IMR-90 (cell line): ENCODE measurements around the gene MARF1. TPM values are rescaled to one million over a fixed set of nuclear protein-coding genes. Genes with fewer than 3 reads are reported as not detected.
"Not testable (repeated sequence)": the region's sequence is repeated elsewhere in the genome, so short reads cannot be mapped to it uniquely, and the experiment has no call there.

Source experiments
- ATAC-seq: fragments of 200-7000 bp; cut with Tn5 transposase; 2 replicates; pipeline ENCODE4 v1.9.1; 2020; ENCODE audit warnings: low read depth, mild to moderate bottlenecking, moderate library complexity
- BruUV-seq: library from RNA; stranded (reverse); fragments of 400-500 nt; replicated peaks from 2 replicates; lab custom pipeline; 2021; lab: Mats Ljungman, UMichigan
- CTCF ChIA-PET: fragments of 300-600 bp; formaldehyde crosslinking; extraction: SDS; loops from one replicate; lab custom pipeline; 2021; ENCODE audit warnings: antibody characterized with exemption; lab: Yijun Ruan, JAX
- POLR2A ChIA-PET: fragments of 300-600 bp; sonication (Branson Sonifier 250); formaldehyde crosslinking; loops from one replicate; lab custom pipeline; 2022; ENCODE audit warnings: antibody characterized with exemption; ENCODE audit not compliant: unreplicated experiment; lab: Charles Lee
- DNase-seq: peaks from one replicate; pipeline ENCODE4 v3.0.0; 2013
- H2AFZ ChIP-seq: replicated peaks from 2 replicates; pipeline ENCODE3; 2013; ENCODE audit warnings: low read length, mild to moderate bottlenecking; ENCODE audit not compliant: poor library complexity
- H2AK5ac ChIP-seq: 2 replicates; pipeline ENCODE4 v1.6.1; 2013; ENCODE audit warnings: low read depth, low read length, inconsistent platforms
- H2AK9ac ChIP-seq: replicated peaks from 2 replicates; pipeline ENCODE3; 2013; ENCODE audit warnings: mild to moderate bottlenecking, low read depth, low read length, moderate library complexity; ENCODE audit not compliant: poor library complexity
- H2BK120ac ChIP-seq: 2 replicates; pipeline ENCODE4 v1.6.1; 2013; ENCODE audit warnings: low read depth, low read length, inconsistent platforms
- H2BK15ac ChIP-seq: 3 replicates; pipeline ENCODE4 v1.6.1; 2013; ENCODE audit warnings: low read depth, low read length, inconsistent platforms
- H2BK20ac ChIP-seq: 2 replicates; pipeline ENCODE4 v1.6.1; 2013; ENCODE audit warnings: low read depth, mild to moderate bottlenecking, inconsistent platforms, low read length, moderate library complexity
- H2BK5ac ChIP-seq: 2 replicates; pipeline ENCODE4 v1.6.1; 2013; ENCODE audit warnings: mild to moderate bottlenecking, low read depth, low read length, inconsistent platforms; ENCODE audit not compliant: poor library complexity, severe bottlenecking
- H3K14ac ChIP-seq: replicated peaks from 2 replicates; pipeline ENCODE4 v1.6.1; 2013; ENCODE audit warnings: low read depth, low read length, inconsistent platforms
- H3K18ac ChIP-seq: 2 replicates; pipeline ENCODE4 v1.6.1; 2013; ENCODE audit warnings: low read depth, low read length, control low read depth
- H3K23ac ChIP-seq: 2 replicates; pipeline ENCODE4 v1.6.1; 2013; ENCODE audit warnings: low read depth, low read length, inconsistent platforms
- H3K27ac ChIP-seq: 2 replicates; pipeline ENCODE4 v1.5.1; 2013; ENCODE audit warnings: mild to moderate bottlenecking, control low read depth, low read length; ENCODE audit not compliant: insufficient read depth
- H3K27me3 ChIP-seq: 2 replicates; pipeline ENCODE4 v1.6.1; 2013; ENCODE audit warnings: low read length; ENCODE audit not compliant: control insufficient read depth, insufficient read depth
- H3K36me3 ChIP-seq: 2 replicates; pipeline ENCODE4 v1.6.1; 2013; ENCODE audit warnings: low read length, mixed read lengths; ENCODE audit not compliant: control insufficient read depth, insufficient read depth
- H3K4ac ChIP-seq: 2 replicates; pipeline ENCODE4 v1.6.1; 2013; ENCODE audit warnings: low read depth, low read length, inconsistent platforms
- H3K4me1 ChIP-seq: 2 replicates; pipeline ENCODE4 v1.6.1; 2013; ENCODE audit warnings: low read length, mixed read lengths; ENCODE audit not compliant: control insufficient read depth, insufficient read depth
- H3K4me2 ChIP-seq: 2 replicates; pipeline ENCODE4 v1.6.1; 2013; ENCODE audit warnings: low read depth, mild to moderate bottlenecking, control low read depth, low read length, moderate library complexity
- H3K4me3 ChIP-seq: 2 replicates; pipeline ENCODE4 v1.5.1; 2013; ENCODE audit warnings: low read depth, mild to moderate bottlenecking, control low read depth, low read length, moderate library complexity; ENCODE audit not compliant: insufficient read depth
- H3K56ac ChIP-seq: 2 replicates; pipeline ENCODE4 v1.6.1; 2013; ENCODE audit warnings: low read length, inconsistent platforms; ENCODE audit not compliant: insufficient read depth; ENCODE audit errors: extremely low read depth
- H3K79me1 ChIP-seq, 2 experiments: 2 replicates each; pipeline ENCODE4 v1.6.1; 2013; ENCODE audit warnings: low read length in 2 of 2, inconsistent platforms in 1 of 2, low read depth in 1 of 2
- H3K9ac ChIP-seq: 2 replicates; pipeline ENCODE4 v1.6.1; 2013; ENCODE audit warnings: low read depth, low read length, control low read depth
- H3K9me1 ChIP-seq: 2 replicates; pipeline ENCODE4 v1.6.1; 2013; ENCODE audit warnings: low read length, inconsistent platforms; ENCODE audit not compliant: insufficient read depth
- H3K9me3 ChIP-seq: 2 replicates; pipeline ENCODE4 v1.6.1; 2013; ENCODE audit warnings: low read length; ENCODE audit not compliant: control insufficient read depth, insufficient read depth
- H4K20me1 ChIP-seq: 2 replicates; pipeline ENCODE4 v1.6.1; 2013; ENCODE audit warnings: low read length, inconsistent platforms; ENCODE audit not compliant: insufficient read depth
- H4K5ac ChIP-seq: 2 replicates; pipeline ENCODE4 v1.6.1; 2013; ENCODE audit warnings: mild to moderate bottlenecking, low read depth, low read length, control low read depth
- H4K8ac ChIP-seq, 2 experiments: 2 replicates each; pipeline ENCODE4 v1.6.1; 2013; ENCODE audit warnings: low read depth in 2 of 2, low read length in 2 of 2, control low read depth in 1 of 2, inconsistent platforms in 1 of 2
- H4K91ac ChIP-seq: 2 replicates; pipeline ENCODE4 v1.6.1; 2013; ENCODE audit warnings: low read depth, low read length, inconsistent platforms; ENCODE audit not compliant: insufficient read depth
- MAZ ChIP-seq: IDR thresholded peaks from 2 replicates; pipeline ENCODE4 v1.6.1; 2012; ENCODE audit warnings: low read depth, mild to moderate bottlenecking, low read length, improper control_type of control experiment, moderate library complexity, borderline replicate concordance
- POLR2A ChIP-seq: IDR thresholded peaks from 2 replicates; pipeline ENCODE4 v1.6.1; 2012; ENCODE audit warnings: mild to moderate bottlenecking, low read depth, low read length
- RAD21 ChIP-seq: IDR thresholded peaks from 2 replicates; pipeline ENCODE4 v1.6.1; 2012; ENCODE audit warnings: low read length, improper control_type of control experiment
- RFX5 ChIP-seq: IDR thresholded peaks from 2 replicates; pipeline ENCODE4 v1.8.0; 2012; ENCODE audit warnings: low read depth, mild to moderate bottlenecking, low read length, moderate library complexity
- SMC3 ChIP-seq: fragments of 150-350 bp; IDR thresholded peaks from 2 replicates; pipeline ENCODE4 v1.6.1; 2016; ENCODE audit warnings: low read depth, mild to moderate bottlenecking, antibody characterized with exemption, low read length, moderate library complexity
- WGBS, 2 experiments: methylation state at CpG; one replicate each; pipeline versions ENCODE4 v1.1.5 to v1.1.7; 2013; ENCODE audit warnings: missing lambda C conversion rate in 2 of 2; ENCODE audit not compliant: insufficient read length in 1 of 2; ENCODE audit errors: extremely low coverage in 2 of 2; 5-methylcytosine and 5-hydroxymethylcytosine counted together
- dilution Hi-C: fragments of 300-500 bp; cut with HindIII; formaldehyde crosslinking; loops from one replicate; pipeline ENCODE4 v1.14.3; 2018; ENCODE audit warnings: low sequenced_read_pairs; ENCODE audit not compliant: unreplicated experiment
- in situ Hi-C: fragments of 300-500 bp; cut with MboI; formaldehyde crosslinking; loops from 3 replicates; pipeline ENCODE4 v1.14.3; 2019; ENCODE audit warnings: low sequenced_read_pairs, inconsistent platforms, mixed read lengths
- intact Hi-C: fragments of 100-400 bp; cut with micrococcal nuclease; formaldehyde crosslinking; loops from 2 replicates; pipeline ENCODE4 v1.10.0; 2022
- polyA plus RNA-seq, 3 experiments: library from polyadenylated mRNA; depleted of rRNA; stranded (reverse); fragments of >200 nt; gene quantifications; 2 replicates each; pipeline ENCODE4 v1.2.3, GENCODE V29; 2012; ENCODE audit warnings: low replicate concordance in 1 of 3
- total RNA-seq: library from RNA; depleted of rRNA; stranded (reverse); fragments of >200 nt; gene quantifications from 2 replicates; pipeline ENCODE4 v1.2.3, GENCODE V29; 2012
- TF ChIP-seq, protein P1 (sequence below): fragments of 150-350 bp; IDR thresholded peaks from 2 replicates; pipeline ENCODE4 v1.6.1; 2017; ENCODE audit warnings: mild to moderate bottlenecking, antibody characterized with exemption, low read length, low read depth

The MARF1 gene
- total and polyA plus RNA-seq, 2 of the 4 experiments (the other 2 are of a cell fraction) = 9.0 to 12.9 TPM

GRCh38 chr16:15547768-15548096 lies 95.2 kb downstream of the MARF1 start:
- H3K9me3 ChIP-seq = peaks cover 2% of the 10 kb centered on the region; the same call in 1 of the 2 replicates
- no peak overlapping the region for H2AFZ ChIP-seq
- H3K9me1 ChIP-seq = peaks cover 3% of the 10 kb centered on the region; the same call in 1 of the 2 replicates
- no TSS peak for BruUV-seq
- H3K4me1 ChIP-seq = 0 out of 2 replicates have a peak, but pooled peaks cover 1% of the 10 kb centered on the region
- H3K56ac ChIP-seq = no peak overlapping the region
- no peaks in the 10 kb centered on the region; the same call in none of the 2 replicates for H3K36me3 ChIP-seq
- DNase-seq = no peak
- 100% methylated on average over 2 of the region's 6 CpGs; no CpG with 5 or more reads in 1 of the 2 experiments for WGBS, 2 experiments
- H2BK5ac ChIP-seq = no peak overlapping the region
- H3K27ac ChIP-seq = no peak overlapping the region
- no peak overlapping the region for H3K14ac ChIP-seq
- no peak overlapping the region for H2BK120ac ChIP-seq
- H4K20me1 ChIP-seq = peaks cover 15% of the 10 kb centered on the region
- no peak overlapping the region for H3K4me2 ChIP-seq
- no peak overlapping the region for H3K23ac ChIP-seq
- no peak overlapping the region for H4K8ac ChIP-seq
- CTCF ChIA-PET = interaction anchor here (1.8 kb wide), 1 partner anchor 121 kb away, joined by 7 read pairs; no protein-coding TSS in a partner anchor
- no peak overlapping the region for H3K4me3 ChIP-seq
- intact Hi-C loops (no loop called here), dilution Hi-C loops (no loop called here), in situ Hi-C loops (no loop called here)
- H3K18ac ChIP-seq = no peak overlapping the region
- H3K4ac ChIP-seq = no peak overlapping the region
- H2BK20ac ChIP-seq = no peak overlapping the region
- no peak overlapping the region for H2BK15ac ChIP-seq
- H4K5ac ChIP-seq = no peak overlapping the region
- no peak overlapping the region for H2AK9ac ChIP-seq
- no peak overlapping the region for H3K9ac ChIP-seq
- peaks cover 0 to 5% of the 10 kb centered on the region in 2 experiments; a peak in 3 of 4 replicates for H3K79me1 ChIP-seq
- TF ChIP-seq SMC3 (no peak), MAZ (no peak), POLR2A (no peak), RAD21 (no peak), RFX5 (no peak)
- TF ChIP-seq, protein P1, sequence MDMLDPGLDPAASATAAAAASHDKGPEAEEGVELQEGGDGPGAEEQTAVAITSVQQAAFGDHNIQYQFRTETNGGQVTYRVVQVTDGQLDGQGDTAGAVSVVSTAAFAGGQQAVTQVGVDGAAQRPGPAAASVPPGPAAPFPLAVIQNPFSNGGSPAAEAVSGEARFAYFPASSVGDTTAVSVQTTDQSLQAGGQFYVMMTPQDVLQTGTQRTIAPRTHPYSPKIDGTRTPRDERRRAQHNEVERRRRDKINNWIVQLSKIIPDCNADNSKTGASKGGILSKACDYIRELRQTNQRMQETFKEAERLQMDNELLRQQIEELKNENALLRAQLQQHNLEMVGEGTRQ = no peak
- POLR2A ChIA-PET = no interaction called here
- ATAC-seq = no peak
- no peak overlapping the region for H2AK5ac ChIP-seq
- H3K27me3 ChIP-seq = no peaks in the 10 kb centered on the region
- no peak overlapping the region for H4K91ac ChIP-seq

- BruUV-seq, H4K8ac ChIP-seq, DNase-seq, H2BK15ac ChIP-seq, H3K4ac ChIP-seq, H3K56ac ChIP-seq, H3K4me2 ChIP-seq, H3K4me1 ChIP-seq, H4K91ac ChIP-seq, H3K4me3 ChIP-seq, H3K18ac ChIP-seq, H2AFZ ChIP-seq, H2BK120ac ChIP-seq, H3K14ac ChIP-seq, H2AK9ac ChIP-seq, H4K5ac ChIP-seq, H2BK20ac ChIP-seq, dilution Hi-C loops, intact Hi-C loops, H3K36me3 ChIP-seq, H3K23ac ChIP-seq, H2BK5ac ChIP-seq, H3K27ac ChIP-seq, H2AK5ac ChIP-seq, H3K79me1 ChIP-seq, H3K9me1 ChIP-seq, in situ Hi-C loops, H3K9ac ChIP-seq, ATAC-seq, H3K27me3 ChIP-seq, H3K9me3 ChIP-seq: not testable (repeated sequence)
- ChIA-PET POLR2A (interaction anchor here (0.6 kb wide), 1 partner anchor 106 kb away, joined by 7 read pairs; no protein-coding TSS in a partner anchor), CTCF (interaction anchor here (0.7 to 1.8 kb wide), 2 partner anchors 54 to 120 kb away, joined by 3 to 7 read pairs; no protein-coding TSS in a partner anchor)
- WGBS, 2 experiments = 95% methylated on average over 7 of the region's 13 CpGs; no CpG with 5 or more reads in 1 of the 2 experiments
- peaks cover 15% of the 10 kb centered on the region for H4K20me1 ChIP-seq
These were observed 95.7 kb downstream of the MARF1 start for GRCh38 chr16:15547072-15547767.
